AG04450 (cell line): ENCODE measurements around the gene NTRK2. TPM values are rescaled to one million over a fixed set of nuclear protein-coding genes. Genes with fewer than 3 reads are reported as not detected.

Experiments used
- CTCF ChIA-PET: fragments of 300-600, 350-600 bp; formaldehyde crosslinking; extraction: SDS; loops from one replicate; lab custom pipeline; 2022; ENCODE audit warnings: antibody characterized with exemption, inconsistent platforms; lab: Charles Lee
- POLR2A ChIA-PET: fragments of 350-600 bp; formaldehyde crosslinking; extraction: SDS; loops from one replicate; lab custom pipeline; 2021; ENCODE audit warnings: antibody characterized with exemption, inconsistent platforms; lab: Yijun Ruan, JAX
- DNase-seq: peaks from one replicate; pipeline ENCODE4 v3.0.0-alpha.2; 2011; ENCODE audit warnings: low read depth, low spot score
- H3K27ac ChIP-seq: one replicate; pipeline ENCODE4 v1.5.1; 2012; ENCODE audit warnings: low read depth, low read length, control low read depth
- H3K27me3 ChIP-seq: one replicate; pipeline ENCODE4 v1.6.0; 2012; ENCODE audit warnings: low read length; ENCODE audit not compliant: control insufficient read depth, insufficient read depth
- H3K4me3 ChIP-seq: 2 replicates; pipeline ENCODE4 v1.5.1; 2011; ENCODE audit warnings: mild to moderate bottlenecking, low read depth, low read length, control low read depth
- H3K9me3 ChIP-seq: 2 replicates; pipeline ENCODE4 v1.5.1; 2012; ENCODE audit warnings: low read length; ENCODE audit not compliant: control insufficient read depth, insufficient read depth
- polyA plus RNA-seq: library from polyadenylated mRNA; depleted of rRNA; stranded (reverse); fragments of >200 nt; gene quantifications from 2 replicates; pipeline ENCODE4 v1.2.3, GENCODE V29; 2011
- TF ChIP-seq, protein P1 (sequence below): IDR thresholded peaks from 2 replicates; pipeline ENCODE4 v1.5.1; 2011; ENCODE audit warnings: low read depth, low read length, control low read depth, inconsistent platforms

NTRK2 gene
- polyA plus RNA-seq, 1 experiment = not detected

GRCh38 chr9:84860249-84861115 lies 191.0 kb downstream of the NTRK2 start:
- no peak for DNase-seq
- Histone ChIP-seq H3K27me3 (no peaks in the 10 kb centered on the region), H3K4me3 (no peak overlapping the region), H3K9me3 (peaks cover 3% of the 10 kb centered on the region; the same call in 1 of the 2 replicates), H3K27ac (no peak overlapping the region)
- TF ChIP-seq, protein P1, sequence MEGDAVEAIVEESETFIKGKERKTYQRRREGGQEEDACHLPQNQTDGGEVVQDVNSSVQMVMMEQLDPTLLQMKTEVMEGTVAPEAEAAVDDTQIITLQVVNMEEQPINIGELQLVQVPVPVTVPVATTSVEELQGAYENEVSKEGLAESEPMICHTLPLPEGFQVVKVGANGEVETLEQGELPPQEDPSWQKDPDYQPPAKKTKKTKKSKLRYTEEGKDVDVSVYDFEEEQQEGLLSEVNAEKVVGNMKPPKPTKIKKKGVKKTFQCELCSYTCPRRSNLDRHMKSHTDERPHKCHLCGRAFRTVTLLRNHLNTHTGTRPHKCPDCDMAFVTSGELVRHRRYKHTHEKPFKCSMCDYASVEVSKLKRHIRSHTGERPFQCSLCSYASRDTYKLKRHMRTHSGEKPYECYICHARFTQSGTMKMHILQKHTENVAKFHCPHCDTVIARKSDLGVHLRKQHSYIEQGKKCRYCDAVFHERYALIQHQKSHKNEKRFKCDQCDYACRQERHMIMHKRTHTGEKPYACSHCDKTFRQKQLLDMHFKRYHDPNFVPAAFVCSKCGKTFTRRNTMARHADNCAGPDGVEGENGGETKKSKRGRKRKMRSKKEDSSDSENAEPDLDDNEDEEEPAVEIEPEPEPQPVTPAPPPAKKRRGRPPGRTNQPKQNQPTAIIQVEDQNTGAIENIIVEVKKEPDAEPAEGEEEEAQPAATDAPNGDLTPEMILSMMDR = no peak
- POLR2A ChIA-PET = no interaction called here
- CTCF ChIA-PET = no interaction called here

- CTCF ChIA-PET = no interaction called here
- no peak for DNase-seq
- Histone ChIP-seq H3K27me3 (no peaks in the 10 kb centered on the region), H3K27ac (no peak overlapping the region), H3K4me3 (no peak overlapping the region), H3K9me3 (peaks cover 3% of the 10 kb centered on the region; the same call in 1 of the 2 replicates)
- TF ChIP-seq, protein P1 = no peak
- POLR2A ChIA-PET = no interaction called here
Observed at GRCh38 chr9:84861455-84861854, 191.9 kb downstream of the NTRK2 start.

DNA sequence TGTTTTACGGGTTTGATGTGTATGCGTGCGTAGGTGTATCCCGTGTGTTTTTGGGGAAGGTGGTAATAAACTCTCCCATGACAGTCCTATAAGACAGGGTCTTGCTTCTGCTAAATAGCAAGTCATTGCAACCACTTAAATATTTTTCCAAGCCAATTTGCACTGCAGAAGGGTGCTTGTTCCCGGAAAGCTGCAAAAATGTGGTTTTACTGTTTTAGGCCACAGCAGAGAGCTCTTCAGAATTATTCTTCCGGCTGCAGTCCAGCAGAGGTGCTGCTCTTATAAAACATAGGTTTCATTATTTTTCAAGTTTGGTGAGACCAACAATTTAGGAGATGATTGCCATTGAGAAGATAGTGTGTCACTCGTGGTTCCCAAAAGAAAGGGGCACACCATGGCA lies 192.8 kb downstream of the NTRK2 start:
- no peak for DNase-seq
- Histone ChIP-seq H3K4me3 (no peak overlapping the region), H3K27ac (no peak overlapping the region), H3K27me3 (no peaks in the 10 kb centered on the region), H3K9me3 (peaks cover 3% of the 10 kb centered on the region; the same call in 1 of the 2 replicates)
- ChIA-PET POLR2A (no interaction called here), CTCF (no interaction called here)
- TF ChIP-seq, protein P1 = no peak

DNA sequence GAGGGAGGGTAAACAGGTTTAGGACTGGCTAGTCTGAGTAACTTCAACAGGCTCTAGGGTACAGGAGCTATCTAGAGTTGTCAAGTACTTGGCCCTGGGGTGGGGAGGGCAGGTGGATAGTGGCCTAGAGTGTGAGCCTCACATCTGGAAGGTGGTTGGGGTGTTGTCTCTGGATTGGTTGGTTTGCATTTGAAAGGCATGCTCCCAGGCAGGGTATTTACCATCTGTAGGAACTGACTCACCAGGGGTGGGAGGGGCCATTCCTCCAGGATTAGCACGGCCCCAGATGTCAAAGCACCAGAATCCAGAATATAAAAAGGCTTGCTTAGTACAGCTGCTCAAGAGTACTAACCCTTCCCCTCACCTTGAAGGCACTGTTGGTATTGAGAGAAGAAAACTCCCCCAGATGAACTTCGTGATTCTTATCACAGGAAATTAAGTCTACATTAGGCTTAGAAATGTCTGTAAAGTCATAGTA lies 193.3 kb downstream of the NTRK2 start:
- ChIA-PET CTCF (no interaction called here), POLR2A (no interaction called here)
- no peaks in the 10 kb centered on the region for H3K27me3 ChIP-seq
- no peak overlapping the region for H3K4me3 ChIP-seq
- TF ChIP-seq, protein P1 = no peak
- no peak for DNase-seq
- H3K9me3 ChIP-seq = peaks cover 3% of the 10 kb centered on the region; the same call in 1 of the 2 replicates
- no peak overlapping the region for H3K27ac ChIP-seq

DNA sequence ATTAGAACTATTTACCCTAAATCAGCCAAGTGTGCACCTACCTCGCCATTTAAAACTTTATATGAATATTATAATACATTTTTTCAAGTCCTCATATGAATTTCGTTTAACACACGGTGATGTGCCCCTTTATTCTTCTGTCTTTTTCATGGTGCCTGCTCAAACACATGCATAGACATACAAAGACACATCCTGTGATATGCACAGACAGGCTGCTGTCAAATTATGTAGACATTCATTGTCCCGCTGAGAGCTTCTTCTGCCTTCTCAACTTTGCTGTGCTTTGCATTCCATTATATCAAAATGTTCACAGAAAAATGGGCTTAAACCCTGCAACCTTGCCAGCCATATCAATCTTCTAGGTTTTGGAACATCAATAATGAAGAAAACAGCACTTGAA lies 193.8 kb downstream of the NTRK2 start:
- H3K27me3 ChIP-seq = no peaks in the 10 kb centered on the region
- no peak overlapping the region for H3K4me3 ChIP-seq
- DNase-seq = no peak
- peaks cover 1% of the 10 kb centered on the region; the same call in 1 of the 2 replicates for H3K9me3 ChIP-seq
- CTCF ChIA-PET = no interaction called here
- TF ChIP-seq, protein P1 = no peak
- no peak overlapping the region for H3K27ac ChIP-seq
- POLR2A ChIA-PET = no interaction called here
